Neural cell (in vitro differentiated cells): ENCODE data around the gene CLOCK.

Experiments
- EZH2 ChIP-seq: fragments of 200-600, 300-800 bp; shearing (Covaris generic), sonication (generic); IDR thresholded peaks from 2 replicates; pipeline ENCODE4 v1.6.1; 2014; ENCODE audit warnings: antibody characterized with exemption, low read length, borderline replicate concordance, mild to moderate bottlenecking; ENCODE audit not compliant: insufficient read depth, poor library complexity, severe bottlenecking
- SMC3 ChIP-seq: fragments of 450-650 bp; conservative IDR thresholded peaks from 2 replicates; pipeline ENCODE4 v1.6.1; 2014; ENCODE audit warnings: antibody characterized with exemption, mild to moderate bottlenecking, moderate library complexity; ENCODE audit not compliant: poor library complexity
- TAF1 ChIP-seq: IDR thresholded peaks from 2 replicates; pipeline ENCODE4 v1.6.1; 2012; ENCODE audit warnings: low read depth
- TF ChIP-seq, protein P1 (sequence below): fragments of 450-650 bp; IDR thresholded peaks from 2 replicates; pipeline ENCODE4 v1.5.1; 2014; ENCODE audit warnings: antibody characterized with exemption, mild to moderate bottlenecking, moderate library complexity; ENCODE audit not compliant: poor library complexity, severe bottlenecking

DNA sequence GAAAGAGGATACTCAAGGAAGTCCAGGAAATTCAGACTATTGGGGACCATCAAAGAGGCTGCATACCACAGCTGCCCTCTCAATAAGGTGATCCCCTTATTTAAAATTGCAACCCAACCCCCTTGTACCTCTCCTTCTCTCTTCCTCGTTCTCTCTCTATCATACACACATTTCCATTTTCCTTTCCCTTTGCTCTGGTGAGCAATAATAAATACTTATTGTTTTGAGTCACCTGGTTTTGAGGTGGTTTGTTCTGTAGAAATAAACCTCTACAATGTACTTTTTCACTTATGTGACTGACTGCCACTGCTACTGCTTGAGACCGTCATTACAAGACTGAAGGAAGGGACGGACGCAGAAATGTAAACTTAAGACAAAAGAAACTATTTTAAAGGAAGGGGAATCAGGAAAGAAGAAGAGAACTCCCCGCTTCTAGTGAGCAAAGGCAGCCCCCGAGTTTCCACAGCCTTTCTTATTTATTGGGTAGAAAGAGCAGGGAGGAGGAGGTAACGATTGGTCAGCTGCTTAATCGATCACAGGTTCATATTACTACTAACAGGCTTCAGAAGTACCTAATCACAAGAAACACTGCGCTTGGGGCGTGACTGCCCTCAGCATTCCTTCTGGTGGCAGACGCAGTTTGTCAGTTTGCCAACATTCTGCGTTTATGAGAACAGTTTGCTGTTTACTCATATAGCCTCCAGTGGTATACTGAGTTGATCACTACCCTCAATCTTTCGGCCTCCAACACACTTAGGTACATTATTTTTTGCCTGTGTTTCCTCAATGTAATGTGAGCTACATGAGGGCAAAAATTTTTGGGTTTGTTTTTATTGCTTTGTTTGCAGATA lies 167.9 kb downstream of the CLOCK start:
- TF ChIP-seq EZH2 (no peak), TAF1 (no peak), SMC3 (no peak)
- TF ChIP-seq, protein P1, sequence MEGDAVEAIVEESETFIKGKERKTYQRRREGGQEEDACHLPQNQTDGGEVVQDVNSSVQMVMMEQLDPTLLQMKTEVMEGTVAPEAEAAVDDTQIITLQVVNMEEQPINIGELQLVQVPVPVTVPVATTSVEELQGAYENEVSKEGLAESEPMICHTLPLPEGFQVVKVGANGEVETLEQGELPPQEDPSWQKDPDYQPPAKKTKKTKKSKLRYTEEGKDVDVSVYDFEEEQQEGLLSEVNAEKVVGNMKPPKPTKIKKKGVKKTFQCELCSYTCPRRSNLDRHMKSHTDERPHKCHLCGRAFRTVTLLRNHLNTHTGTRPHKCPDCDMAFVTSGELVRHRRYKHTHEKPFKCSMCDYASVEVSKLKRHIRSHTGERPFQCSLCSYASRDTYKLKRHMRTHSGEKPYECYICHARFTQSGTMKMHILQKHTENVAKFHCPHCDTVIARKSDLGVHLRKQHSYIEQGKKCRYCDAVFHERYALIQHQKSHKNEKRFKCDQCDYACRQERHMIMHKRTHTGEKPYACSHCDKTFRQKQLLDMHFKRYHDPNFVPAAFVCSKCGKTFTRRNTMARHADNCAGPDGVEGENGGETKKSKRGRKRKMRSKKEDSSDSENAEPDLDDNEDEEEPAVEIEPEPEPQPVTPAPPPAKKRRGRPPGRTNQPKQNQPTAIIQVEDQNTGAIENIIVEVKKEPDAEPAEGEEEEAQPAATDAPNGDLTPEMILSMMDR = no peak
